HG02588 (cell line): ENCODE results near the gene CEP295NL.
"Not testable (repeated sequence)": the region's sequence is repeated elsewhere in the genome, so short reads cannot be mapped to it uniquely, and the experiment has no call there.

Experiments used
- ATAC-seq: cut with Tn5 transposase; IDR thresholded peaks from one replicate; pipeline ENCODE4 v1.9.1; 2021; ENCODE audit warnings: mild to moderate bottlenecking, moderate library complexity; ENCODE audit not compliant: unreplicated experiment

The CEP295NL gene

DNA sequence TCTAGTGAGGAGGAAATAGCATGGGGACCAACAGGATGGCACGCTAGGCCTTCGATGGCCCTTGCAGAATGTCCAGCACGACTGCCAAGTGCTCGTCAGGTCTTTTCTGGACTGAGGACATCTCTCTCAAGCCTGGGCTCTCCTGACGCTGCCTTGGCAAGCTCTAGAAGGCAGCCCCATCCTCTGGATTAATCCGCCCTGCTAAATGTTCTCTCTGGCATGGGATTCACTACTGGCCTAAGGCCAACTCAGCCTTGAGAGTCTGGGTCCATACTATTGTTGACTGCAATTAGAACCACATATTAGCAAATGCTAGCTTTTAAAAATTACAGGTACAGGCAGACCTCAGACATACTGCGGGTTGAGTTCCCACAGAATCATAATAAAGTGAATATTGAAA is 2.5 kb upstream of the CEP295NL start:
- ATAC-seq: no peak

DNA sequence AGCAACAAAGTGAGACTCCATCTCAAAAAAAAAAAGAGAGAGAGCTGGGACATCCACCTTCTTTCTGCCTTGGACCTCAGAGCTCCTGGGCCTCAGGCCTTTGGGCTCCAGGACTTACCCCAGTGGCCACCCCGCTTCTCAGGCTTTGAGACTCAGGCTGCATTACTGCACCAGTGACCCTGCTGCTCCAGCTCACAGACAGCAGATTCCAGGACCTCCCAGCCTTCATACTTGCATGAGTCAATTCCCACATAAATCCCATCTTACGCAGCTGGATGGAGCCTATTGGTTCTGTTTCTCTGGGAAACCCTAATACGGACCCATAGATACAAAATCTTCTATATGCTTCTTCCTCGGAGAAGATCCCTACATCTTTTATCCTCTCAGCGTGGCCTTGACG is 2.1 kb upstream of the CEP295NL start:
- ATAC-seq: no peak

DNA sequence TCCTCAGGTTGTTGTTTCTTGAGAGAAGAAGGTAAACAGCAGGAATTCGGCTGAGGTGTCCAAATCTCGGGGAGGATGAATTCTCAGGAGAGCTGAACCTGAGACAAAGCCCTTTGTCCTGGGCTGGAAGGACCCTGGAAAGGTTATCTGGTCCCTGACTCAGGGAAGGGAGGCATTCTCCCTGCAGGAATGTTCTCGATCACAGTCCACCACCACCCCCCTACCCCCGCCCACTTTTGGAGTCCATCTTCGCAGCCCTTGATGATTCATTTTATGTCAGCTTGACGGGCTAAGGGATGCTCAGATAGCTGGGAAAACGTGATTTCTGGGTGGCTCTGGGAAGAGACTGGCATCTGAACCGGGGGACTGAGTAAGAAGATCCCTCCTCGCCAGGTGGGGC is 1.4 kb upstream of the CEP295NL start:
- no peak for ATAC-seq

DNA sequence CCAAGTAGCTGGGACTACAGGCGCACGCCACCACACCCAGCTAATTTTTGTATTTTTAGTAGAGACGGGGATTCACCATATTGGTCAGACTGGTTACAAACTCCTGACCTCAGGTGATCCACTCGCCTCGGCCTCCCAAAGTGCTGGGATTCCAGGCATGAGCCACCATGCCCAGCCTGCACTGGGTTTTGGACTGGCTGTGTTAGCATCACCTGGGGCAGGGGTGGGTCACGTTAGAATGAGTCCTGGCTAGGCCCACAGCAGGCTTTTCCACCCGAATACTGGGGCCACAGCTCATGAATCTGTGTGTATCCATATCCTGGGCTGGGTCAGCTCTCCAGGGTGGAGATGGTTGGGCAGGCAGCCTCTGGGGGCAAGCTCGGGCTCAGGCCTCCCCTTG is 770 bp downstream of the CEP295NL start:
- not testable (repeated sequence) for ATAC-seq

DNA sequence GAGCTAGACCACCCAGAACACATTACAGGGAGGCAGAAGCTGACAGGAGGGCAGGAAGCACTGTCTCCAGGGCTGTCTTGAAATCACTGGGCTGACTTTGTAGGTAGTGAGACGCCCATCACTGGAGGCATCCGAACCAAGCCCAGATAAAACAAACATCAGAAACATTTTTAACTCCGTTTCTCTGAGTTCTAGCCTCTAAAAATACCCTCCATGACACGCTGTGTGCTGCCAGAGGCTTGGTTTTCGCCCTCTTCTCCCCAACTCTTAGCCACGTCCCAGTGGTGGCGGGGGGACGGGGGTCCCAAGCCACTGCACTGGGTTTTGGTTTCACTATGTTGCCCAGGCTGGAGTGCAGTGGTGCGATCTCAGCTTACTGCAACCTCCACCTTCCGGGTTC is 1.2 kb downstream of the CEP295NL start:
- no peak for ATAC-seq

DNA sequence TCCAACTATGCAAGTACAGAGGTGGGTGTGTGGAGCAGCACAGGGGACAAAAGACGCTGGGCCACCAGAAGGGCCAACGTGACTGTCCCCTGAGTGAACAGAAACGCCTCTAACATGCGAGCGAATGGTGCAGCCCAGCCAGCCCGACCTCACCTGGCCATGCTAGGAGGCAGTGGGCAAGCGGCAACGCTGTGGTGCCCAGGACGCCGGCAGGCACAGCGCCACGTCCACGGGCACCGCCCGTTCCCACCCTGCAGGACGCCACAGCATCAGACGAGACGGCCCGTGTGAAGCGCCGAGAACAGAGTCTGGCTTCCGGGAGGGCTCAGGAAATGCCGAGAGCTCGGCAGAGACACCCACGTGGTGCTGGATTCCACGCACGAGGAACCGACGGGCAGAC is 2.2 kb downstream of the CEP295NL start:
- ATAC-seq: no peak

DNA sequence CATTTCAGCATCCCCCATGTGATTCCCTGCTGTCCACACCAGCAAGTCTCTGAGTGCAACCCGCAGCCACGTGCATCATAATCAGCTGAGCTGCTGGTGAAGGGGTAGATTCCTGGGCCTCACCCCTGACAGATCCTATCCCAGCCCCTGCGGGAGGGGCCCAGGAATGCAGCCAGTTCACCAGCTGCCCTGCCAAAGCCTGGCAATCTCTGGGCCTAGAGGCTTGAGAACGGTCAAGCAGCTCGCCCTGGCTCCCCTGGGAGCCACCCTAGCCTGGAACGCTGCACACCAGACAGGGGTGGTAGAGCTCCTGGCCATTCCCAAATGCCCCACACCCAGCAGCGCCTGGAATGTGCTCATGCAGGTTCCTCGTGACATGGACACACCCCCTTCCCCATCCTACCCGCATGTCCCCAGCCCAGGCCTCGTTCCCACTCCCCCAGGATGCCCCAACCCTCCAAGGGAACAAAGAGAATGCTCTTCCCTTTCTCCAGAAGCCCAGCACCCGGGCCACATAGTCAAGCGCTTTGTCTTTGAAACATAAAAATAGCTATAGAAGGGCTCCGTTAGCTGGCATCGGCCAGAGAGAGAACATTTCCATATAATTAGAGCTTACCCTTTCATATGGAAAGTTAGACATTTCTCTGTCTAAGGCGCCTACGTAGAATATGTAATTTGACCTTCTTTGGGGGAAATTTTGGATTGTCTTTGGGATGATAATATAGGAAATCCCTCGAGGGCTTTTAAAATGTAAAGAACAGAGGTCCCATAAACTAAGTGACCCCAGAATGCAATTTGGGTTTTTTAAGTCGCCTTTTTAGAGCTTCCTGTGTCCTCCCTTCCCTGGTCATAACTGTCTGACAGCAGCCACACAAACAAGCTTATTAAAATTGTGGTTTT is 3.4 kb downstream of the CEP295NL start:
- ATAC-seq: no peak

DNA sequence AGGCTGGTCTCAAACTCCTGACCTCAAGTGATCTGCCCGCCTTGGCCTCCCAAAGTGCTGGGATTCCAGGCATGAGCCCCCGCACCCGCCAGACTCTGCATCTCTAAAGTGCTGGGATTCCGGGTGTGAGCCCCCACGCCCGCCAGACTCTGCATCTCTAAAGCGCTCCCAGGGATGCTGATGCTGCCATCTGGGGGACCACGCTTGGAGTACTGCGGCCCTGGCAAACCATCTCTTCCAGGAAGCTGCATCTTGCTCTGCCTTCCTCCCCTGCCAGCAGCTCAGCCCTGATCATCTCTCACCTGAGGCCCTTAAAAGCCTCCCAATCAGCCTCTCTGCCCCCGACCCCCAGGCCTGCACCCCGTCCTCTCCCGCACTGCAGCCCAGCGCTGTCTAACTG is 4.1 kb downstream of the CEP295NL start:
- no peak for ATAC-seq

DNA sequence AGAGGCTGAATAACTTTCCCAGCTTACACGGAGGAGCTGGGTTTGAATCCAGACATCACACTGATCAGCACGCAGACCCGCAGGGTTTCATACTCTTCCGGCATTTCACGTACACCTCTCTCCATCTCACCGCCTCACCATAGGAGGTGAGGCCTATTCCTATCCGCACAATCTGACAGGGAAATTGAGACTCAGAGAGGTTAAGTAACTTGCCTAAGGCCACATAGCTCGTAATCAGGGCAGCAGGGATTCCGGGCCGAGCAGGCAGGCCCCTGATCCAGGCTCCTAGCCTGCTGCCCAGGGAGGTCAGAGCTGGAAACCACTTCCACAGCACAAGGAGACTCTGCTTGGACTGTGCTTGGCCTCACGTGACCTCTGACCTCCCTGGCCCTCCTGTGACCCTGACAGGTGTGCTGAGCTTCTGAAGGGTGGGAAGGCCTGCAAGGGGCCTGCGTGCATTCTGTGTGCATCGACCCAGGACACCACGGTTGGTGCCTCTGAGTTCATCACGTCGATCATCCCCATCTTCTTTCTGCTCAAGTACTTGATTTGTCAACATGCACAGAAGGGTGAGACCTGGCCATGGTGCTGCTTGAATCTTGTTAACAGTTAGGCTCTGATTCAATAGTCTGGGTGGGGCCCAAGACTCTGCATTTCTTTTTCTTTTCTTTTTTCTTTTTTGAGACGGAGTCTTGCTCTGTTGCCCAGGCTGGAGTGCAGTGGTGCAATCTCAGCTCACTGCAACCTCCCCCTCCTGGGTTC is 4.7 kb downstream of the CEP295NL start:
- no peak for ATAC-seq

DNA sequence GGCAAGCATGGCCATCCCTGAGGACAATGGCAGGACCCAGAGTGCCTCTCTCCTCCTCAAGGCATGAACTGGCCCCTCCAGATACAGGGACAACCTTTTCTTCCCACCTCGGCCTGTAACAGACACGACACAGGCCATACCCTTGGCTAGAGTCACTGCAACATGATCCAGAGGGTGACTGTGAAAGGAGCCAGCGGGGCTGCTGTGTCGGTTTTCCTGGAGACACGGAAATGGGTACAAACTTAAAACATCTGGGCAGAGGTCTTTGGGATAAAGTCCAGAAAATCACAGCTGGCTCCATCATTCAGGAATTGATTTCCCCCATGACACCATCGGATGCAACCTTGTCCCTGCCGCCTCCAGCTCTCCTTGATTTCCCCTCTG is 5.3 kb downstream of the CEP295NL start:
- ATAC-seq: no peak

DNA sequence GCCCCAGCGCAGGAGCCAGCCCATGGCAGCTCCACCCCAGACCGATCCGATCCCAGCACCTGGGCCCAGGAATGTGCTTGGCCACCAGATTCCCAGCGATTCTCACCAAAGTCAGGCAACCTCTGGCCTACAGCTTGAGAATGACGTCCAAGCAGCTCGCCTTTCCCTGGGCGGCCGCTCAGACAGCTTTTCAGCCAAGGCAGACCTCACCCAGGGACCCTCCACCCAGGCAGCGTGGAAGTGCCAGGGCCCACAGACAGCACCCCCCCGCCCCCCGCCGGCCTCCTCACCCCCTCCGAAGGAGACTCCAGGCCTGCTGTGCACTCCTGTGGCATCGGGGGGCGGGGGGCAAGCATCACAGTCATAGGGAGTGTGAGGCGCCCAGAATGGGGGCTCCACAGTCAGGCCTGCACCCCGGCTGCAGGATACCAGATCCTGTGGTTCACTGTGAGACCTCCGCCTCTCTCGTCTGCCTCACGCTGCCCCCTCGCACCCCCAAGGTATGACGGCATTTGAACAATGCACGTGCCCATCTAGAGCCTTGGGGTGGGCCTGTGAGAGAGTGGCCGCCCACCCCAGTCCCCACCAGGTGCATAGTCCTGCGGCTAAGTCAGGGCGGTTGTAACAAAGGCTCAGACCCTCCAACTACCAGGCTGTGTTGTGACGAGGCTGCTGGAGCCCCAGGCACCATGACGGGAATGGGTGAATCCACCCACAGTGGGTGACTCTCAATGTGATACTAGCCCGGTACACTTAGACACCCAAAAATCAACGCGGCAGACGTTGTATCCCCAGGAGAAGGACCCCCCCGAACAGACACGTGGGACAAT is 6.0 kb downstream of the CEP295NL start:
- no peak for ATAC-seq

DNA sequence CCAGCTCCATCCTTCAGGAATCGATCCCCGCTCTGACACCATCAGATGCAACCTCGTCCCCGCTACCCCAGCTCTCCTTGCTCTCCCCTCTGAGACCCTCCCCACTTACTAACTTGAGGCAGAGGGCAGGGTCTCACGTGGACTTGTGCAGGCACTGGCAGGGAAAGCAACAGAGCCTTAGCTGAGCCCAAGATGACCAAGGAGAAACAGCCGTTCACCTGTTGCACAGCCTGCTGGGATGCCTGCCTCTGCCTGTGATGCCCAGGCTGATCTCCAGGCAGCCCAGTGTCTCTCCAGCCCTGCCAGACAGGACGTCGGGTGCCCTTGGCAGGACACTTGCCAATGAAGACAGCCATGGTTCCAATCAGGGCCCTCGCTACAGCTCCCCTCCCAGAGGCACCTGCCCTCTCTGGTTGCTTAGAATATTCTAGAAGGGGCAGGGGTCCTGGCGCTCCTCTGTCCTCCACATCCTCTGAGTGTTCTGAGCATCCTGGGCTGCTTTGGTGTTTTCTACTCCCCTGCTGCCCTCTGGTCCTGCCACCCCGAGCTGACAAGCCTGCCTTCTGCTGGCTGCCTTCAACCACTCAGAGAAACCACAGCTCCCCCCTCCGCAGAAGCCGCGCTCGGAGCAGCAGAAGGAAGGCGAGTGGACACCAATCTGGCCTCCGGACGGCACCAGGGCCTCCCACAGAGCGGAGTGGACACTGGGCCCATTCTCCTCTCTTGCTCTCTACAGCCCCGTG is 6.7 kb downstream of the CEP295NL start:
- no peak for ATAC-seq

DNA sequence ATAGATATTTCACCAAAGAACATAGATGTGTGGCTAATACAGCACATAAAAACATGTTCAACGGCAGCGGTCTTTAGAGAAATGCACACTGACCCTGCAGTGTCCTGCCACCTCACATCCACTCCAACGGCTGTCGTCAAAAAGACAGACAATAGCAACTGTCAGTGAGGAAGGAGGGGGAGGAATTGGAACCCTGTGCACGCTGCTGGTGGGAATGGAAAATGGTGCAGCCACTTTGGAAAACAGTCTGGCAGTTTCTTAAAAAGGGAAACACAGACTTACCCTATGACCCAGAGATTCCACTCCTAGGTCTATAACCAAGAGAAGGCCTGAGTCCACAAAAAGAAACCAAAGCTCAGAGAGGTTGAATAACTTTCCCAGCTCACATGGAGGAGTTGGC is 7.7 kb downstream of the CEP295NL start:
- no peak for ATAC-seq

DNA sequence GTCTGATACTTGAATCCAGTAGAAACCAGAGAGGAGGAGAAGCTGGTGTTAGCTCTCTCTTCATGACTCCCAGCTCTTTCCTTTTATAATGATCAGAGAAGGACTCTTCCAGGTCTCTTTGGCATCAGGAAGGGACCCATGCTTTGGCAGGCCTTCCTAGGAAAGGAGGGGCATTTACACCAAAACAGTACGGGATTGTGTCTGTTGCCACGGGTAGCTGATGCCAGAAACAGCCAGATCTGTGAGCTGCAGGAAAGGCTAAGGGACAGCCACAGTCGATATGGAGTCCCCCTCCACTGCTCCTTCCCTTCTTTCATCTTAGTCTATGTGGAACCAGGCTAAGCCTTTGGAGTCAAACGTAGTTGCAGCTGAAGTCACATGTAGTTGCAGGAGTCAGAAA is 9.3 kb downstream of the CEP295NL start:
- ATAC-seq: no peak

DNA sequence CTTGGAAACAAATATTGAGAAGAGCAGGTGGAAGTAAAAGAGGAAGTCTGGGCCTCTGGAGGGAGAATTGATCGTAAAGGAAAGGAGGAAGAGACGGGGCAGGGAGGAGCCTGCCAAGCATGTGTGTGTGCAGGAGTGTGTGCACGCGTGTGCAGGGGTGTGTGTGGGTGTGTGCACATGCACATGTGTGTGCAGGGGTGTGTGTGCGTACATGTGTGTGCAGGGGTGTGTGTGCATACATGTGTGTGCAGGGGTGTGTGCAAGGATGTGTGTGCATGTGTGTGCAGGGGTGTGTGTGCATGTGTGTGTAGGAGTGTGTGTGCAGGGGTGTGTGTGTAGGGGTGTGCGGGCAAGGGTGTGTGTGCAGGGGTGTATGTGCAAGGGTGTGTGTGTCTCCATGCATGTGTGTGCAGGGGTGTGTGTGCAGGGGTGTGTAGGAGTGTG is 10.0 kb downstream of the CEP295NL start:
- ATAC-seq: no peak

DNA sequence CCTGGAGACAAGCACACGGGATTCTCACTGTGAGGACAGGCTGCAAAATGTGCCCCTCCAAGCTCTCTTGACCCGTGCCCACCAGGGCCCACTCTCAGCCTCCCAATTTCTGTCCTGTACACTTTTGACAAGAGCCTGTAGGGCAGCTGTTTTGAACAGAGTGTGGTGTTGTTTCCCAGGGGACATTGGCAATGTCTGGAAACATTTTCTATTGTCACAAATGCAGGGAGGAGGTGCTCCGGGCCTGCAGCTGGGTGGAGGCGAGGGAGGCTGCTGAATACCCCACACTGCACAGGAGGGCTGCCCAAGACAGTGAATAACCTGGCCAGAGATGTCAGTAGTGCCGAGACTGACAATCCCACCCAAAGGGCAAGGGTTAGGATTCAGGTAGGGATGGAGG is 10.5 kb downstream of the CEP295NL start:
- ATAC-seq: no peak

DNA sequence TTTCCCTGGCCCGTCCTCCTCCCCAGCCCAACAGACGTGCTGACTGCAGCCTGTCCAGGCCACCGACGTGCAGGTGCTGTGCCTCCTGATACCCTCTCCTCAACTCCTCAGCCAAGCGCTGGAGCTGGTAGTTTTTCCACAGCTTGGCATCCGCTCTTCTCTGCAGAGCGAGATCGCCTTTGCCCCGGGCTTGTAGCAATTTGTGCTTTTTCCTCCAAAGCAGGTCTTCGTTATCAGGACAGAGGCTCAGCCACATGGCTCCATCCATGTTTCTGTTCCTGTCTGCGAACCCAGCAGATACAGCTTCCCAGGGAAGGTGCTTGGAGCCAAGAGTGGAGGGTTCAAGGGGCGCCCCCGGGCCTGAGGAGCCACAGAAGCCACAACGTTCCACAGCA is 10.9 kb downstream of the CEP295NL start:
- no peak for ATAC-seq

DNA sequence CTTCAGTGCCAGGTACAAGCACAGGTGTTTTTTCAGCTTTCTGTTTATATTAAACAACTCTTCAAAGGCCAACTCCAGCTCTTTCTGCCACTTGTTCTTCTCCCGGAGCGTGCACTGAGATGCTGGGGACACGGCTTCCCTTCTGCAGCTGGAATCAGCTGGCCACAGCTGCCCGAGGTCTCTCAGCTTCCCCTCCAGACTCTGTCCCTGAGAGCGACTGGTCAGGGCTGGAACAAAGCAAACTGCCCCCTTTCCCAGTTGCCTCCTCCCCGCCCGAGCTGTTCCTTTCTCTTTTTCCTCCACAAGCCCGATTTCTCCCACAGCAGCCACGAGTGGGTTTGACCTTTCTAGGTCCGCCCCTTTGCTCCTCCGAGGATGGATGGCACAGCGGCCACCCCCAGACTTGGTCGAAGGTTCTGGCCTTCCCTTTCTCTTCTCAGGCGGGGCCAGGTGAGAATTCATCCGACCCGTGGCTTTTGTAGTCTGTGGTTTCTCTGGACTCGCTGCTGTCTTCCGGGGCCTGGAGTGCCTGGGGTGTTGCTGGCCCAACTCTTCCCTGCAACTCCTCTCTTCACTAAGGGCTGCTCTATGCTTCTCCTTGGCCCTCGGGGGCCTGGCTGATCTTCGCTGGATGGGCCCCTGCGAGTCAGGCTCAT is 11.5 kb downstream of the CEP295NL start:
- ATAC-seq: no peak

DNA sequence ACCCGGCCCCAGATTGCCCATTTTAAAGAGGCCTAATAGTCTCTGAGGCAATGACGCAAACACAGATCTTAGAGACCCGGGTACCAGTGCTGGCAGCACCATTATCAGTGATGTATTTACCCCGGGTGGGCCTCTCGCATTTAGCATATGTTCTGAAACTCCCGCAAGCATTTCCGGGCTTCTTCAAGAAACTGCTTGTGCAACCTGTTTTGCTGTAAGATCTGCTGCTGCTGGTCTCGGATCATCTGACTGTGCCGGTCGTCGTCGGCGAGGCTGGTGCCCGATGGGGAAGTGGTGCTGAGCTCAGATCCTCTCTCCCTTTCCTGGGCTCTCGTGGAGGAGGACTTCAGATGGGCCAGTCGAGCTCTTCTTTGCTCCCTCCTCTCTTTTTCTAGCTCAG is 12.5 kb downstream of the CEP295NL start:
- no peak for ATAC-seq

DNA sequence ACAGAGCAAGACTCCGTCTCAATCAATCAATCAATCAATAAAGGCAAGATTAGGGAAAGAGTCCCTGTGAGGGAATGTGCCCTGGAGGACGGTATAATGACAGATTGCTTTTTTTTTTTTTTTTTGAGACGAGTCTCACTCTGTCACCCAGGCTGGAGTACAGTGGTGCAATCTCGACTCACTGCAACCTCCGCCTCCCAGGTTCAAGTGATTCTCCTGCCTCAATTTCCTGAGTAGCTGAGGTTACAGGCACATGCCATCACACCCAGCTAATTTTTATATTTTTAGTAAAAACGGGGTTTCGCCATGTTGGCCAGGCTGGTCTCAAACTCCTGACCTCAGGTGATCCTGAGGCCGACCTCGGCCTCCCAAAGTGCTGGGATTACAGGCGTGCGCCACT is 12.9 kb downstream of the CEP295NL start:
- not testable (repeated sequence) for ATAC-seq
